ENCODE data around the gene AGBL3. TPM values are rescaled to one million over a fixed set of nuclear protein-coding genes. Genes with fewer than 3 reads are reported as not detected.
"Not testable (repeated sequence)": the region's sequence is repeated elsewhere in the genome, so short reads cannot be mapped to it uniquely, and the experiment has no call there.

AGBL3 gene
- total RNA-seq, 2 donors from 2014 or later, result 0.67 to 1.9 TPM

DNA sequence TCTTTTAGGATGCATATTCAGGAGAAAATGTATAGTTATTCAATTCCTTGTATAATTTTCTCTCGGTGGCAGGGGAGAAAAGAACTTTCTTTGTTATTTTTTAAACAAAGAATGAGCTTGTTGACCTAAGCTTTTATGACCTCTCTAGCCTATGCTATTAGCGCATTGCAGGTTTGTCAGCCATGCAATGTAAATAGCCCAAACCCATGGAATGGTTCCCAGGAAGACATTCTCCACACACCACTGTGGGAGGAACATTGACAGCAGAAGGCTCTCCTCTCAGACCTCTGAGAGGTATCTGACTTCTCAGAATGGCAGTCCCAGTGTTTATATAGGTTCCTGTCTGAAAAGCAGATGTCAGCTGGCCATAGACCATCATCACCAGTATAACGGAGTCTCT is 19.6 kb upstream of the AGBL3 start:
- TF ChIP-seq CTCF (IDR thresholded peaks at IDR 0.05), result no peak
- no peaks in the 10 kb centered on the region for H3K4me1 ChIP-seq
- peaks cover 87% of the 10 kb centered on the region for H3K36me3 ChIP-seq

GRCh38 chr7:134968110-134968509 is 18.2 kb upstream of the AGBL3 start:
- no peaks in the 10 kb centered on the region for H3K9me3 ChIP-seq
- H3K4me1 ChIP-seq, result no peaks in the 10 kb centered on the region
- H3K27me3 ChIP-seq, result no peaks in the 10 kb centered on the region
- peaks cover 73% of the 10 kb centered on the region for H3K36me3 ChIP-seq
- no peak overlapping the region for H3K27ac ChIP-seq
- TF ChIP-seq CTCF (IDR thresholded peaks at IDR 0.05), result no peak
- no peak overlapping the region for H3K4me3 ChIP-seq
- DNase-seq (ENCODE audit: low spot score), result no peak

More for the DNA sequence above, 19.6 kb upstream of the AGBL3 start:
- no peak for DNase-seq (ENCODE audit: low spot score)
- Histone ChIP-seq H3K27ac (no peak overlapping the region), H3K9me3 (no peaks in the 10 kb centered on the region), H3K4me3 (no peak overlapping the region), H3K27me3 (no peaks in the 10 kb centered on the region)

GRCh38 chr7:134981645-134982044 is 4.7 kb upstream of the AGBL3 start:
- DNase-seq (ENCODE audit: low spot score); H3K36me3 ChIP-seq; H3K27ac ChIP-seq; H3K27me3 ChIP-seq; H3K4me3 ChIP-seq; H3K4me1 ChIP-seq: not testable (repeated sequence)
- H3K9me3 ChIP-seq, result peaks cover 0 to 11% of the 10 kb centered on the region in 2 donors

GRCh38 chr7:134985894-134986362 is 380 bp upstream of the AGBL3 start:
- Histone ChIP-seq H3K9me3 (no peaks in the 10 kb centered on the region), H3K4me3 (peak overlapping the region; percentile 79 to 84), H3K27me3 (no peaks in the 10 kb centered on the region), H3K36me3 (no peaks in the 10 kb centered on the region), H3K4me1 (peaks cover 0 to 3% of the 10 kb centered on the region in 2 donors), H3K27ac (peak overlapping the region; percentile 91 to 92)
- TF ChIP-seq CTCF (IDR thresholded peaks at IDR 0.05), result no peak
- DNase-seq (ENCODE audit: low spot score), result no peak

GRCh38 chr7:134988161-134988560 is 1.9 kb downstream of the AGBL3 start:
- Histone ChIP-seq H3K4me3 (no peak overlapping the region), H3K27me3 (no peaks in the 10 kb centered on the region), H3K36me3 (no peaks in the 10 kb centered on the region), H3K27ac (no peak overlapping the region), H3K4me1 (peaks cover 0 to 7% of the 10 kb centered on the region in 2 donors), H3K9me3 (no peaks in the 10 kb centered on the region)
- TF ChIP-seq CTCF (IDR thresholded peaks at IDR 0.05), result no peak
- DNase-seq (ENCODE audit: low spot score), result no peak

DNA sequence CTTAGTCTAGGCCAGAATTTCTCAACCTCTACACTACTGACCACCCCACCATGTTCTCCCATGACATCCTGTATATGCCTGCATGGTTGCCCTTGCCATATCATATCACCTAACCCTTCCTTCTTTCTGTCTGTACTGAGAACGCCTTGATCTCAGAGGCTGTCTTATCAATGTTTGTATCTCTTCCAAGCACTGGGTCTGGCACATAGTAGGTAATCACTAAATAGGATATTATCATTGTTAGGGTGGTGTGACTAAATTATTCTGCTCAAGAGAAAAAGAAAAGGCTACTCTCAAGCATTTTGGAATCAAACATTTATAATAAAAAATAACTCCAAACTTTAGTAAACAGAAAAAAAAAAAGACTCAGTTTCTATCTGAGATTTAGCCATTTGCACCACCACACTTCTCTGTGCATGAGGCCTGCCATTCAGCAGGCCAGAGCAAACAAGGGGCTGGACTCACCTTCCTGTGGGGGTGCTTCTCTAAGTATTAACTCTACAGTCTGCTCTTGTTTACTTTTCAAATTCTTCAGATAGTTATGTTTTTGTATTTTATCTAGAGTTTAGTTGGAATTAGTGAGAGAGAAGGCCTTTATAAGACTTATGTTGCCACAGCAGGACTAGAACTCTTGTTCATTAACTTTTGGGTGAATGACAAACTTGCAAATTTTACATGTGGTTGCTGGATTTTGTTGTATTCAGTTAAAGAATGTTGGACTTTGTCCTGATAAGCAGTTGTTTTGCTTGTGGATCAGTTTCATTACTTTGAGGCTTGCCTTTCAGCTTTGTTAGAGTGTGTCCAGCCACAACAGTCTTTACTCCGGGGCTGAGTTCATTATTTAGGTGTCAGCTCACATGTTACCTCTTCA is 5.4 kb downstream of the AGBL3 start:
- Histone ChIP-seq H3K27ac (peak overlapping the region in 1 of 2 donors; percentile 32), H3K36me3 (peaks cover 10% of the 10 kb centered on the region), H3K4me3 (no peak overlapping the region), H3K4me1 (peaks cover 0 to 4% of the 10 kb centered on the region in 2 donors), H3K9me3 (no peaks in the 10 kb centered on the region), H3K27me3 (no peaks in the 10 kb centered on the region)
- no peak for DNase-seq (ENCODE audit: low spot score)
- no peak for TF ChIP-seq CTCF (IDR thresholded peaks at IDR 0.05)

Measured in right atrium auricular region (tissue), 2 donors.